ENCODE data around the gene NCAPH2. TPM values are rescaled to one million over a fixed set of nuclear protein-coding genes. Genes with fewer than 3 reads are reported as not detected.

Gene NCAPH2
- total RNA-seq, 2 donors from 2014 or later, result 43.7 to 59.6 TPM

- H3K9me3 ChIP-seq, result no peaks in the 10 kb centered on the region
- intact Hi-C loops (cut with DNase I), result no loop called here
- no peaks in the 10 kb centered on the region for H3K27me3 ChIP-seq (replicated peaks; ENCODE audit: insufficient read depth)
- H3K27ac ChIP-seq, result no peak overlapping the region
- H3K4me1 ChIP-seq (replicated peaks), result no peaks in the 10 kb centered on the region
- no peak for DNase-seq (ENCODE audit: low spot score)
- WGBS, result 88% methylated on average over 24 of the region's 26 CpGs
- no peak overlapping the region for H3K4me3 ChIP-seq
- TF ChIP-seq CTCF (IDR thresholded peaks at IDR 0.05) (no peak), POLR2A (IDR thresholded peaks at IDR 0.05) (no peak), POLR2AphosphoS5 (IDR thresholded peaks at IDR 0.05) (no peak)
- no peaks in the 10 kb centered on the region for H3K36me3 ChIP-seq
Measured at GRCh38 chr22:50571264-50572175, 63.5 kb downstream of the NCAPH2 start.

GRCh38 chr22:50572965-50573364 is 64.9 kb downstream of the NCAPH2 start:
- DNase-seq (ENCODE audit: low spot score), result no peak
- intact Hi-C loops (cut with DNase I), result no loop called here
- no peaks in the 10 kb centered on the region for H3K27me3 ChIP-seq (replicated peaks; ENCODE audit: insufficient read depth)
- H3K9me3 ChIP-seq, result no peaks in the 10 kb centered on the region
- no peaks in the 10 kb centered on the region for H3K4me1 ChIP-seq (replicated peaks)
- H3K27ac ChIP-seq, result no peak overlapping the region
- H3K36me3 ChIP-seq, result no peaks in the 10 kb centered on the region
- TF ChIP-seq POLR2AphosphoS5 (IDR thresholded peaks at IDR 0.05), result no peak
- TF ChIP-seq CTCF (IDR thresholded peaks at IDR 0.05), result no peak
- TF ChIP-seq POLR2A (IDR thresholded peaks at IDR 0.05), result no peak
- 94% methylated on average over 10 of the region's 11 CpGs for WGBS
- H3K4me3 ChIP-seq, result no peak overlapping the region

- intact Hi-C loops (cut with DNase I), result no loop called here
- H3K36me3 ChIP-seq, result no peaks in the 10 kb centered on the region
- no peak overlapping the region for H3K27ac ChIP-seq
- no peaks in the 10 kb centered on the region for H3K9me3 ChIP-seq
- no peaks in the 10 kb centered on the region for H3K4me1 ChIP-seq (replicated peaks)
- 89% methylated on average over 26 of the region's 26 CpGs for WGBS
- TF ChIP-seq POLR2A (IDR thresholded peaks at IDR 0.05) (no peak), CTCF (IDR thresholded peaks at IDR 0.05) (no peak), POLR2AphosphoS5 (IDR thresholded peaks at IDR 0.05) (no peak)
- H3K4me3 ChIP-seq, result no peak overlapping the region
- H3K27me3 ChIP-seq (replicated peaks; ENCODE audit: insufficient read depth), result no peaks in the 10 kb centered on the region
- no peak for DNase-seq (ENCODE audit: low spot score)
Measured at GRCh38 chr22:50573491-50574382, 65.7 kb downstream of the NCAPH2 start.

GRCh38 chr22:50574383-50574755 is 66.3 kb downstream of the NCAPH2 start:
- TF ChIP-seq CTCF (IDR thresholded peaks at IDR 0.05), result no peak
- TF ChIP-seq POLR2A (IDR thresholded peaks at IDR 0.05), result no peak
- no peak for TF ChIP-seq POLR2AphosphoS5 (IDR thresholded peaks at IDR 0.05)
- DNase-seq (ENCODE audit: low spot score), result no peak
- no peak overlapping the region for H3K4me3 ChIP-seq

More at GRCh38 chr22:50574383-50574755, 66.3 kb downstream of the NCAPH2 start:
- H3K4me1 ChIP-seq (replicated peaks), result no peaks in the 10 kb centered on the region
- H3K27me3 ChIP-seq (replicated peaks; ENCODE audit: insufficient read depth), result no peaks in the 10 kb centered on the region
- intact Hi-C loops (cut with DNase I), result no loop called here
- no peaks in the 10 kb centered on the region for H3K9me3 ChIP-seq
- H3K27ac ChIP-seq, result no peak overlapping the region
- WGBS, result 76% methylated on average over 11 of the region's 11 CpGs
- no peaks in the 10 kb centered on the region for H3K36me3 ChIP-seq

Other genes starting within 250 kb of the NCAPH2 start
- gene MAPK12, start 246.5 kb upstream of the NCAPH2 start, total RNA-seq, result 10 to 100 TPM in 1 of 2 donors, 1 to 10 TPM in 1; 8.4 to 18.0 TPM
- gene MAPK11, start 237.8 kb upstream of the NCAPH2 start, total RNA-seq, result 10 to 100 TPM; 11.4 to 14.1 TPM
- gene PLXNB2, start 200.6 kb upstream of the NCAPH2 start, total RNA-seq, result 100 to 1,000 TPM; 259 to 309 TPM
- gene DENND6B, start 181.2 kb upstream of the NCAPH2 start, total RNA-seq, result 10 to 100 TPM in 1 of 2 donors, 1 to 10 TPM in 1; 9.6 to 19.6 TPM
- gene PPP6R2, start 164.9 kb upstream of the NCAPH2 start, total RNA-seq, result 100 to 1,000 TPM in 1 of 2 donors, 10 to 100 TPM in 1; 80.6 to 107 TPM
- 100 to 1,000 TPM in 1 of 2 donors, 10 to 100 TPM in 1; 44.9 to 144 TPM for gene SBF1, start 33.2 kb upstream of the NCAPH2 start, total RNA-seq
- 1 to 10 TPM; 7.3 to 7.9 TPM for gene ADM2, start 26.7 kb upstream of the NCAPH2 start, total RNA-seq
- not detected for gene MIOX, start 21.4 kb upstream of the NCAPH2 start, total RNA-seq
- 10 to 100 TPM; 76.6 to 94.3 TPM for gene LMF2, start 522 bp upstream of the NCAPH2 start, total RNA-seq
- gene SCO2, start 17.4 kb downstream of the NCAPH2 start, total RNA-seq, result 1 to 10 TPM; 1.5 to 8.3 TPM
- gene TYMP, start 21.8 kb downstream of the NCAPH2 start, total RNA-seq, result 10 to 100 TPM; 35.8 to 42.8 TPM
- gene KLHDC7B, start 37.7 kb downstream of the NCAPH2 start, total RNA-seq, result under 1 TPM in 1 of 2 donors, not detected in 1; 0.62 TPM
- 10 to 100 TPM in 1 of 2 donors, not detected in 1; 10.2 TPM for gene SYCE3, start 54.7 kb downstream of the NCAPH2 start, total RNA-seq
- gene CPT1B, start 70.2 kb downstream of the NCAPH2 start, total RNA-seq, result 10 to 100 TPM; 13.1 to 31.4 TPM
- 100 to 1,000 TPM in 1 of 2 donors, 10 to 100 TPM in 1; 52.1 to 112 TPM for gene CHKB, start 74.6 kb downstream of the NCAPH2 start, total RNA-seq
- 10 to 100 TPM in 1 of 2 donors, 1 to 10 TPM in 1; 5.1 to 23.6 TPM for gene MAPK8IP2, start 92.6 kb downstream of the NCAPH2 start, total RNA-seq
- gene ARSA, start 119.9 kb downstream of the NCAPH2 start, total RNA-seq, result 10 to 100 TPM; 60.7 to 81.7 TPM
- gene SHANK3, start 164.6 kb downstream of the NCAPH2 start, total RNA-seq, result 10 to 100 TPM in 1 of 2 donors, 1 to 10 TPM in 1; 9.1 to 18.3 TPM
- 10 to 100 TPM in 1 of 2 donors, not detected in 1; 13.1 TPM for gene ACR, start 230.0 kb downstream of the NCAPH2 start, total RNA-seq